Measurements from ENCODE around the gene DUXB.

The DUXB gene

GRCh38 chr16:75701361-75701760 is at the start of gene DUXB:
DUXB (minus strand) TSS chr16:75701461; CDS start chr16:75701418, 43 bp downstream.
- no peak for DNase-seq

GRCh38 chr16:75750528-75750927 is 49.3 kb upstream of the DUXB start:
- DNase-seq: no peak

- no peak for DNase-seq
These were observed 45.1 kb upstream of the DUXB start for GRCh38 chr16:75746359-75746758.

GRCh38 chr16:75745823-75746222 is 44.6 kb upstream of the DUXB start:
- DNase-seq: no peak

- DNase-seq: no peak
These were observed 44.0 kb upstream of the DUXB start for GRCh38 chr16:75745242-75745641.

GRCh38 chr16:75742424-75743047 is 41.3 kb upstream of the DUXB start:
- no peak for DNase-seq

- DNase-seq: no peak
These were observed 32.3 kb upstream of the DUXB start for GRCh38 chr16:75733305-75734211.

- DNase-seq: no peak
These were observed 31.6 kb upstream of the DUXB start for GRCh38 chr16:75732871-75733270.

- no peak for DNase-seq
These were observed 26.0 kb upstream of the DUXB start for GRCh38 chr16:75727221-75727620.

- no peak for DNase-seq
These were observed 25.1 kb upstream of the DUXB start, which contains the start of gene CPHXL for GRCh38 chr16:75726390-75726789. CPHXL (minus strand) TSS chr16:75726490; CDS start chr16:75726442, 48 bp downstream.

GRCh38 chr16:75718452-75718851 is 17.2 kb upstream of the DUXB start:
- DNase-seq: no peak

- DNase-seq: no peak
These were observed 13.4 kb upstream of the DUXB start for GRCh38 chr16:75714661-75715060.

GRCh38 chr16:75710344-75710743 is 9.1 kb upstream of the DUXB start:
- no peak for DNase-seq

- no peak for DNase-seq
These were observed 2.0 kb upstream of the DUXB start for GRCh38 chr16:75703306-75703705.

GRCh38 chr16:75702242-75702641 is 981 bp upstream of the DUXB start:
- DNase-seq: no peak

- no peak for DNase-seq
These were observed 3.7 kb downstream of the DUXB start for GRCh38 chr16:75697571-75697970.

- no peak for DNase-seq
These were observed 5.6 kb downstream of the DUXB start for GRCh38 chr16:75695708-75696107.

- DNase-seq: no peak
These were observed 13.9 kb downstream of the DUXB start for GRCh38 chr16:75687361-75687760.

- no peak for DNase-seq
These were observed 19.0 kb downstream of the DUXB start for GRCh38 chr16:75682308-75682707.

- DNase-seq: no peak
These were observed 21.9 kb downstream of the DUXB start for GRCh38 chr16:75679366-75679765.

GRCh38 chr16:75676909-75677308 is 24.4 kb downstream of the DUXB start, which contains the start of gene CPHXL2:
CPHXL2 (minus strand) TSS chr16:75677009; CDS start chr16:75676999, 10 bp downstream.
- DNase-seq: no peak

- DNase-seq: no peak
These were observed 33.8 kb downstream of the DUXB start for GRCh38 chr16:75667503-75667902.

GRCh38 chr16:75660726-75661302 is 40.4 kb downstream of the DUXB start:
- DNase-seq: no peak

- DNase-seq: no peak
These were observed 40.9 kb downstream of the DUXB start for GRCh38 chr16:75660321-75660720.
